Neural progenitor cell (in vitro differentiated cells): ENCODE results near the gene MARCHF2.

Source experiments
- CTCF ChIP-seq: fragments of 200-600 bp; sonication (generic); IDR thresholded peaks from 2 replicates; pipeline ENCODE4 v1.5.1; 2017; ENCODE audit warnings: antibody characterized with exemption, mild to moderate bottlenecking
- EZH2 ChIP-seq: fragments of 200-600 bp; sonication (generic); IDR thresholded peaks from 2 replicates; pipeline ENCODE4 v1.6.1; 2017; ENCODE audit warnings: antibody characterized with exemption, mild to moderate bottlenecking, moderate library complexity
- EZH2phosphoT487 ChIP-seq: fragments of 200-600 bp; sonication (generic); IDR thresholded peaks from 2 replicates; pipeline ENCODE4 v1.6.1; 2017; ENCODE audit warnings: antibody characterized with exemption

GRCh38 chr19:8393871-8394250, 19.2 kb upstream of the MARCHF2 start:
- TF ChIP-seq EZH2phosphoT487 (no peak), CTCF (no peak), EZH2 (no peak)
